Stimulated activated CD4-positive, alpha-beta T cell treated with anti-CD3 and anti-CD28 coated beads, Interleukin-15, amount 100 ng/mL, for 24 hours (primary cell): ENCODE results near the gene DDX56.
"Not testable (repeated sequence)": the region's sequence is repeated elsewhere in the genome, so short reads cannot be mapped to it uniquely, and the experiment has no call there.

Source experiments
- DNase-seq: peaks from one replicate; pipeline ENCODE4 v3.0.0-alpha.2; 2020

DDX56 gene

GRCh38 chr7:44573464-44574286 lies at the start of gene DDX56:
DDX56 (minus strand) TSS chr7:44573908; CDS start chr7:44573895, 13 bp downstream.
- DNase-seq: peak; percentile 97

- DNase-seq: peak; percentile 62
Observed at GRCh38 chr7:44622342-44623151, 48.8 kb upstream of the DDX56 start.

GRCh38 chr7:44621750-44622103 lies 48.0 kb upstream of the DDX56 start:
- no peak for DNase-seq

GRCh38 chr7:44621034-44621749 lies 47.5 kb upstream of the DDX56 start:
- no peak for DNase-seq

- peak; percentile 34 for DNase-seq
Observed at GRCh38 chr7:44618753-44619152, 45.0 kb upstream of the DDX56 start.

- DNase-seq: no peak
Observed at GRCh38 chr7:44618045-44618444, 44.3 kb upstream of the DDX56 start.

GRCh38 chr7:44617225-44617890 lies 43.6 kb upstream of the DDX56 start:
- peak; percentile 55 for DNase-seq

GRCh38 chr7:44616545-44616944 lies 42.8 kb upstream of the DDX56 start:
- no peak for DNase-seq

GRCh38 chr7:44615793-44616192 lies 42.1 kb upstream of the DDX56 start:
- no peak for DNase-seq

GRCh38 chr7:44615149-44615611 lies 41.5 kb upstream of the DDX56 start:
- no peak for DNase-seq

GRCh38 chr7:44609829-44610228 lies 36.1 kb upstream of the DDX56 start:
- no peak for DNase-seq

- peak; percentile 26 for DNase-seq
Observed at GRCh38 chr7:44608916-44609648, 35.4 kb upstream of the DDX56 start.

GRCh38 chr7:44607141-44608068 lies 33.7 kb upstream of the DDX56 start:
- DNase-seq: no peak

GRCh38 chr7:44606341-44607140 lies 32.8 kb upstream of the DDX56 start, which contains the start of gene OGDH:
OGDH (plus strand) TSS chr7:44606627; CDS start chr7:44624344, 17,717 bp downstream.
- DNase-seq: peak; percentile 100

GRCh38 chr7:44604941-44605340 lies 31.2 kb upstream of the DDX56 start:
- no peak for DNase-seq

GRCh38 chr7:44603193-44603592 lies 29.5 kb upstream of the DDX56 start:
- no peak for DNase-seq

GRCh38 chr7:44602576-44602910 lies 28.8 kb upstream of the DDX56 start:
- DNase-seq: no peak

- DNase-seq: no peak
Observed at GRCh38 chr7:44599222-44599621, 25.5 kb upstream of the DDX56 start.

- not testable (repeated sequence) for DNase-seq
Observed at GRCh38 chr7:44597181-44597580, 23.5 kb upstream of the DDX56 start.
